Adrenal gland (tissue), 5 donors: Measurements from ENCODE around the gene SLC25A47.

Experiments used
- CTCF ChIP-seq, 6 experiments: fragments of 450-650 bp in 4 of 6; fragments of 200-600 bp in 2 of 6; sonication (generic) in 1 of 6; IDR thresholded peaks; 1 replicate in 5 of 6; 2 replicates in 1 of 6; pipeline versions ENCODE4 v1.5.1 to v1.8.0; 2016 to 2021; ENCODE audit warnings: antibody characterized with exemption in 6 of 6, mild to moderate bottlenecking in 2 of 6, moderate library complexity in 1 of 6
- POLR2A ChIP-seq, 2 donors: fragments of 450-650 bp; IDR thresholded peaks; one replicate each; pipeline ENCODE4 v1.6.1; 2017; ENCODE audit warnings: antibody characterized with exemption in 2 of 2, mild to moderate bottlenecking in 2 of 2, moderate library complexity in 1 of 2
- donor health status: DM: no; HTN: no; CAD: no.

DNA sequence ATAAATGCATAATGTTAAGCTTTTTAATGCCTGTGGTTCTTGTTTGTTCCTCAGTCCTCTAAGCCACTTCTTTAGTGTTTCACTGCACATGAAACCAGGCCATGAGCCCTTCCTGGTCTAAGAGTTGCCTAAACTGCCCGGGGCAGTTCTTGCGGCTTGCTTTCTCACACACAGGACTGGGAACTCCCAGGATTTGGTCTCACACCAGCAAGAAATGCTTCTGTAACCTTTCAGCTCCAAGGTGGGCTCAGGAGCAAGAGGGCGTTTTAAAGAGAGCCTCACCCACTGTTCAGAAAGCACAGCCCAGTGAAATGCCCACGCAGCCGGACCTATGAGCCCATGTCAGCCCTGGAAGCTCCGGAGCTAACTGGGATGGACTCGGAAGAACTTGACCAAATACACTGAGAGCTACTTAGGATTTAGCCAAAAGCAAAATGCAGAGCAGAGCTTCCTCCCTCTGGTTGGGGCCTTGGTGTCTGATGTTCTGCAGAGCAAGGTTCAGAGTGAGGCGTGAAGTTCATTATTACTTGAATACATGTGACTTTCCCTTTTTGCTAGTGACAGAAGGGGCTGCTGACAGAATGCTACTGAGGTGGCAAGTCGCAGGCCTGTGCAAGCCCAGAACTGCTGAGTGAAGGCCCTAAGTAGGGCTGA, 40.2 kb upstream of the SLC25A47 start:
- TF ChIP-seq CTCF (IDR thresholded peaks at IDR 0.05), result no peak
- no peak for TF ChIP-seq POLR2A (IDR thresholded peaks at IDR 0.05)
